Measurements from ENCODE around the gene TRIM22.
"Not testable (repeated sequence)": the region's sequence is repeated elsewhere in the genome, so short reads cannot be mapped to it uniquely, and the experiment has no call there.

TRIM22 gene, protein sequence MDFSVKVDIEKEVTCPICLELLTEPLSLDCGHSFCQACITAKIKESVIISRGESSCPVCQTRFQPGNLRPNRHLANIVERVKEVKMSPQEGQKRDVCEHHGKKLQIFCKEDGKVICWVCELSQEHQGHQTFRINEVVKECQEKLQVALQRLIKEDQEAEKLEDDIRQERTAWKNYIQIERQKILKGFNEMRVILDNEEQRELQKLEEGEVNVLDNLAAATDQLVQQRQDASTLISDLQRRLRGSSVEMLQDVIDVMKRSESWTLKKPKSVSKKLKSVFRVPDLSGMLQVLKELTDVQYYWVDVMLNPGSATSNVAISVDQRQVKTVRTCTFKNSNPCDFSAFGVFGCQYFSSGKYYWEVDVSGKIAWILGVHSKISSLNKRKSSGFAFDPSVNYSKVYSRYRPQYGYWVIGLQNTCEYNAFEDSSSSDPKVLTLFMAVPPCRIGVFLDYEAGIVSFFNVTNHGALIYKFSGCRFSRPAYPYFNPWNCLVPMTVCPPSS

DNA sequence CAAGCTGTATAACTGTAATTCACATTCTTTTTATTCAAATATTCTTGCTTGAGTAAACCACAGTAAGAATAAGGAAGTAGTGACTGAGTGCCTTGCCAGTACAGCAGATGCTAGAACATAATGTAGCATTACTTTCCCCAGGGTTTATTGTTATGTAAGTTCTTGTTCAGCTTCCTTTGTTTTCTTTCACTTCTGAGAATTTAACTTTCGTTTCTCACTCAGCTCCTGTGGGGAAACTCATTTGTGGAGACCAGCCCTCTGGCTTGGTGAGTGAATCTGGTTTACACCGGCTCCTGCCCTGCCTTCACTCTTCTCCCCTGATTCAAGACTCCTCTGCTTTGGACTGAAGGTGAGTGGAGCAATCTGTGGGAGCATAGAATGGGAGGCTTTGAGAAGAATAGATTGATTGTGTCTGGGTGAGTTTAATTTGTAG is at the start of gene TRIM22:
TSS of gene TRIM22 (plus strand) at position 240 of the 433 bp plus-strand sequence. CDS start 6,443 bp downstream, outside the sequence.
- DNase-seq (ENCODE audit: low spot score) = peak; percentile 61

DNA sequence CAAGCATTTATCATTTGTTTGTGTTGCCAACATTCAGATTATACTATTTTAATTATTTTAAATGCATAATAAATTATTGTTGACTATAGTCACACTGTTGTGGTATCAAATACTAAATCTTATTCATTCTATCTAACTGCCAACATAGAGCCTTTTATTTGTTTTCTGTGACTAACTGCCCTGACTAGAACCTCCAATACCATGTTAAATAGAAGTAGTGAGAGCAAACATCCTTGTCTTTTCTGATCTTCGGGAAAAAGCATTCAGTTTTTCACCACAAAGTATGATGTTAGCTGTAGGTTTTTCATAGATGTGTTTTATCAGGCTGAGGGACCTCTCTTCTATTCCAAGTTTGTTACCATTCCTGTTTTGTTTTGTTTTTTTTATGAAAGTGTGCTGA is 49.6 kb upstream of the TRIM22 start:
- DNase-seq (ENCODE audit: low spot score) = no peak

DNA sequence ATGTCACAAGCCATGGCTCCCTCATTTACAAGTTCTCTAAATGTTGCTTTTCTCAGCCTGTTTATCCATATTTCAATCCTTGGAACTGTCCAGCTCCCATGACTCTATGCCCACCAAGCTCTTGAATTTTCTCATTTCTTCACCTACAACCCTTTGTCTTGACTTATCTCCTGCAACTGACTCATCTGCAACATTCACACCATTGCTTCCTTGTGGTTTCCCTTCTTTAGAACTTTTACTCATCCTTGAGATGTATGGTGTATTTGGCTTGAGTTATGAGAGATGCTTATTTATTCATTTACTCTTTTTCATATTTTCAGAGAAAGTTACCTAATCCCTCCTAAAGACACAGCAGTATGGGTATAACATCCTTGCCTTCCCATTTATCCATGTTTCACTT is 46.0 kb upstream of the TRIM22 start:
- no peak for DNase-seq (ENCODE audit: low spot score)

DNA sequence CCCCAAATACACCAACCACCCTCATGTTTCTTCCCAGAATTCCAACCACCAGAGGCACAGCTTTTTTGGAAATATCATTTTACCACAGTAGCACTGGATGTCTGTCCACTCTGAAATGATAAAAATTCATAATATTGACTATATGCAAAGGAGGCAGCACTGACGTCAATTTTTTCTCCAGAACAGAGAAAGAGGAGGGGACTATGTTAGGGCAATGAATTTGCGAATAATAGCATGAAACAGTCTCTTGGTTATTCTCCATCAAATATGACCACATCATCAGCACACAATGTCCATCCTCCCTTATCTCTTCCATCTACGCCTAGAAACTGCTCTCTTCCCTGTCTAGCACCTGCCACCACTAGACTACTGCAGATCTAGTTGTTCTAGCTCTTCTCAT is 43.5 kb upstream of the TRIM22 start:
- DNase-seq (ENCODE audit: low spot score) = no peak

DNA sequence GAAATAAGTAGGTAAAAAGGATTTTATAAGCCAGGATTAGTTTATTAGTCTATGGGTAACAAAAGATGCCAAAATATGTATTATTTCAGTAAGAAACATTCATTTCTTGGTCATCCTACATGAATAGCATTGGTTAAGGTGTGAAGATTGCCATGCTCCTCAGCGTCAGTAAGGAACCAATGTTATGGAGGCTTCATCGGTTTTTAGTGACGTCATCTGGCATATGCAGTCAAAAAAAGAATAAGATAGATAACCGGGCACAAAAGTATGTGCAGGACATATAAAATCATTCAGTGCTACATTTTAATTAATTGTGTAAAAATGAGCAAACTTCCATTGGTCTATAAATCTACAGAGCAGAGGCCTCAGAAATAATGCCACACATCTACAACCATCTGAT is 34.1 kb upstream of the TRIM22 start:
- DNase-seq (ENCODE audit: low spot score) = no peak

DNA sequence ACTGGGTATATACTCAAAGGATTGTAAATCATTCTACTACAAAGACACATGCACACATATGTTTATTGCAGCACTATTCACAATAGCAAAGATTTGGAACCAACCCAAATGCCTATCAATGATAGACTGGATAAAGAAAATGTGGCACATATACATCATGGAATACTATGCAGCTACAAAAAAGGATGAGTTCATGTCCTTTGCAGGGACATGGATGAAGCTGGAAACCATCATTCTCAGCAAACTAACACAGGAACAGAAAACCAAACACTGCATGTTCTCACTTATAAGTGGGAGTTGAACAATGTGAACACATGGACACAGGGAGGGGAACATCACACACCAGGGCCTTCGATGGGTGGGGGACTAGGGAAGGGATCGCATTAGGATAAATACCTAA is 32.6 kb upstream of the TRIM22 start:
- DNase-seq (ENCODE audit: low spot score) = not testable (repeated sequence)

DNA sequence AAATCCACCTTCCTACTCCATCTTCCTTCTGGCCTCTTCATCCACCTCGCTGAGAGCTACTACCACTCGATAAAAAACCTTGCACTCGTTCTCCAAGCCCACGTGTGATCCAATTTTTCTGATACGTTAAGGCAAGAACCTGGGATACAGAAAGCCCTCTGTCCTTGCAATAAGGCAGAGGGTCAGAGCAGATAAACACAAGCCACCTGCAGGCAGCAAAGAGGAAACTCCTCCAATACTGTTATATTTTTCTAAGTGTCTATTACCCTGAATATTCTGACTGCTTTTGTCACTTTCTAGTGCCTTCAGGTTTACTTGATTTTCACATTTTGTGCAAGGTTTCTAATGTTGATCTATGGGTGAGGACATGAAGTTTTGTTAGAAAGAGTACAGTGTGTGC is 31.3 kb upstream of the TRIM22 start:
- no peak for DNase-seq (ENCODE audit: low spot score)

DNA sequence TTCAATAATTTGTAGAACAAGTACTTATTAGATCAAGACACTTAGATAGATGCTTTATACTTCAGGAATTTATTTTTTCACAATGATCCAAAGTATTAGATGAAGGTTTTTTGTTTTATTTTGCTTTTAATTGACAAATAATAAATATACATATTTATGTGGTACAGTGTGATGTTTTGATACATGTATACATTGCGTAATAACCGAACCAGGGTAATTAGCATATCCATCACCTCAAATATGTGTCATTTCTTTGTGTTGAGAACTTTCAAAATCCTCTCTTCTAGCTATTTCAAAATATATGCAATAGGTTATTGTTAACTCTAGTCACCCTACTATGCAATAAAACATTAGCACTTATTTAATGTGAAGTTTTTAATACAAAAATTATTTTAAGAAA is 26.1 kb upstream of the TRIM22 start:
- no peak for DNase-seq (ENCODE audit: low spot score)

DNA sequence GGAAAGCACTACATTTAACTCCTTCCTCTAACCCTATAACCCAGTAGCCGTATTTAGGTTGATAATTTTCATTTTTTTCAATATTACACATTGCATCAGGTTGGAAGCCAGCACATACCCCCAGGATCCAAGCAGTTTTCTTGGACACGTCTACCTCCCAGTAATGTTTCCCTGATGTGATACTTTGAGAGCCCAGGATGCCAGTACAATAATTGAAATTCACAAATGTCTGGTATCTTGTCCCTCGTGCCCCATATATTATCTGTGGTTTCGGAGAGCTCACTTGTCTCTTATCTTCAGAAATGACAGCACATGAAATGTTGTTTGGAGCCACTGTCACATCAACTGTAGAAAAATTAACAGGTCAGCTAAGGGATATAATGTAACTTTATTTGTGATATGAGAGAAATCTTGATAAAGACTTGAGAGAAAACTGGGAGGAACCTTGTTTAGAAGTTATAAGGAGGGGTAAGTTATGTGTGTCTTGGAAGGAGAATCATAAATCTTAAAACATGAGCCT is 24.5 kb upstream of the TRIM22 start:
- DNase-seq (ENCODE audit: low spot score) = no peak

DNA sequence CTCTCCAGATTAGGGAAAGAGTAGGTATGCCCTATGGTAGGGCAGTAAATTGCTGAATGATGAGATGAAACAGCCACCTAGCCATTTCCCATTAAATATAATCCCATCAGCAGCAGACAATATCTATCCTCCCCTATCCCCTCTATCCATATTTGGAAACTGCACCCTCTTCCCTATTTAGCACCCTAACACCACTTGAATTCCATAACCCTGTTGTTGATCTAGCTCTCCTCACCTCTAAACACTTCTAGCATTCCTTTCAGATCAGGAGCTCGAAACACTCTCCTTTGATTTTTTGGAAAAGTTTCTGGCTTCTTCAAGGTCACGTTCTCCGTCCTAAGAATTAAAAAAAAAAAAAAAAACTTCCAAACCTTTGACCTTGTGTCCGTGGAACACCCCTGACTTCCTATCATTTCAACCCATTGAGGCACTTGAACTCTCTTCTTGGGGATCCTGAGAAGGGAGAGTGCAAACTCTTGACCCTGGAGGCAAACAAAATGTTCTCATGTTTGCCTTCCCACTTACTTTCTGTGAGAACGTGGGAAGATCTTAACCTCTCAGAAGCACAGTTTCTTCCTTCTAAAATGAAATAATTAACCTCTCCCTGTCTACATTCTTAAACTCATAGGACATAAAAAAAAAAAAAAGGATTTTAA is 23.7 kb upstream of the TRIM22 start:
- DNase-seq (ENCODE audit: low spot score) = no peak

DNA sequence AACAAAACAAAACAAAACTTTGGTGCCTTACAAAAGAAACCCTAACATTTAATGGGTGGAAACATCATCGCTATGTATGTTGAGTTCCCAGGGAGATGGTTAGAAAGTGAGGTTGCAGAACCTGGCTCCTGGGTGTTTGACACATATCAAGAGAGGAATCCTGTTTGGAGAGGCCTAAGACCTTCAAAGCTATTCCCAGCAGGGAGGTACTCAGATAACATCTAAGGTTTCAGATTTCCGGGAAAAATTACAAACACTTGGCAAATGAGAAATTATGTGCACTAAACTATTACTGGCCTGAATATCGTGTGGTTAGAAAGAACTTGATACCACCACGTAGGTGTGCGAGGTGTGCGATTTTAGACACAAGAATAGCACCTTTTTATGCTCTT is 23.2 kb upstream of the TRIM22 start:
- DNase-seq (ENCODE audit: low spot score) = no peak

DNA sequence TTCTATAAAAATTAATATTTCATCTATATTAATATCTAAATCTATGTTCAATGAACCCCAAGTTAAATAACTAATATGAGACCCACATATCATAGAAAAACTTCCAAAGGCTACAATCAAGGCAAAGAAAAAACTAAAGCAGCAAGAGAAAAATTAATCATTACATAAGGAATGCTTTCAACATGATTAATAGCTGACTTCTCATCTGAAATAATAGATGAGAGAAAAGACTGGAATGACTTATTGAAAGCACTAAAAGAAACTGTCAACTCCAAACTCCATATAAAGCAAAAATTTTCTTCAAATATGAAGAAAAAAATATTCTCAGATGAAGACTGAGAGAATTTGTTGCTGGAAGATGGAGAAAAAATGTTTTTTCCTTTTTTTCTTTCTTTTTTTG is 17.8 kb upstream of the TRIM22 start:
- DNase-seq (ENCODE audit: low spot score) = no peak

DNA sequence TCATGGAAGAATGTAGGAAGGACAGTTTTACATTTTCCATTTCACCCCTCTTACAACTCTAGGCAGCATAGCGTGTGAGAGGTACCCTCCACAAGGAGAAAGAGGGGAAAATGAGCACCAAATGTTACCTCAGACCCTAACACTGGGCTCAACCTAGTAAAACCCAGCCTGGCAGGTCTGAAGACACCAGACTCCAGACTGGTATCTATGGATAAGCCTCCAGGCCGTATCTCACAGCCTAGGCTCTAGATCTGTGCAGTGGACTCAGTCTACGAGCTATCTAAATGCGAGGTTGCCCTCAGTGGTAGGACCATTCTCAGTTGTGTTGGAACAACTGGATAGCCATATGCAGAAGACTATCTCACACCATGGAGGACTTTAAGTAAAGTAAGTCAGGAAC is 15.2 kb upstream of the TRIM22 start:
- no peak for DNase-seq (ENCODE audit: low spot score)

DNA sequence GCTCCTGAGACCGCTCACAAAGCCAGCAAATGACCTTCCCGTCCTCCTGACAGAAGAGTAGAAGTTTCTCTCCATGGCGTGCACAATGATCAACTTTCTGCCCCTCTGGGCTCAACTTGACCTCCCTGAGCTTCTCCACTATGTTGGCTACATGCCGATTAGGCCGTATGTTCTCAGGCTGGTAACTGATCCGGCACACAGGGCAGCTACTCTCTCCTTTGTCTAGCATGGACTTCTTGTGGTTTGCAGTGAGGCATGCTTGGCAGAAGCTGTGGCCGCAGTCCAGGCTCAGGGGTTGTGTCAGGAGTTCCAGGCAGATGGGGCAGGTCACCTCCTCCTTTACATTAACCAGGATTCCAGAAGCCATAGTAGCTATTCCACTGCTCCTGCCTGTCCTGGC is 9.8 kb upstream of the TRIM22 start:
- no peak for DNase-seq (ENCODE audit: low spot score)

DNA sequence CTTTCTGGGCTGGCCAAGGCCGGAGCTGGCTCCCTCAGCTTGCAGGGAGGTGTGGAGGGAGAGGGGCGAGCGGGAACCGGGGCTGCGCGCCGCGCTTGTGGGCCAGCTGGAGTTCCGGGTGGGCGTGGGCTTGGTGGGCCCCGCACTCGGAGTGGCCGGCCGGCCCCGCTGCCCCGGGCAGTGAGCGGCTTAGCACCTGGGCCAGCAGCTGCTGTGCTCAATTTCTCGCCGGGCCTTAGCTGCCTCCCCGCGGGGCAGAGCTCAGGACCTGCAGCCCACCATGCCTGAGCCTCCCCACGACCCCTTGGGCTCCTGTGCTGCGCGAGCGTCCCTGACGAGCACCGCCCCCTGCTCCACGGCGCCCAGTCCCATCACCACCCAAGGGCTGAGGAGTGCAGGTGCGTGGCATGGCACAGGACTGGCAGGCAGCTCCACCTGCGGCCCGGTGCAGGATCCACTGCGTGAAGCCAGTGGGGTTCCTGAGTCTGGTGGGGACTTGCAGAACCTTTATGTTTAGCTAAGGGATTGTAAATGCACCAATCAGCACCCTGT is 6.6 kb upstream of the TRIM22 start:
- not testable (repeated sequence) for DNase-seq (ENCODE audit: low spot score)

DNA sequence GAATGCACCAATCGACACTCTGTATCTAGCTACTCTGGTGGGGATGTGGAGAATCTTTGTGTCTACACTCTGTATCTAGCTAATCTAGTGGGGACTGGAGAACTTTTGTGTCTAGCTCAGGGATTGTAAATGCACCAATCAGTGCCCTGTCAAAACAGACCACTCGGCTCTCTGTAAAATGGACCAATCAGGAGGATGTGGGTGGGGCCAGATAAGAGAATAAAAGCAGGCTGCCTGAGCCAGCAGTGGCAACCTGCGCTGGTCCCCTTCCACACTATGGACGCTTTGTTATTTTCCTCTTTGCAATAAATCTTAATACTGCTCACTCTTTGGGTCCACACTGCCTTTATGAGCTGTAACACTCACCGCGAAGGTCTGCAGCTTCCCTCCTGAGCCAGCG is 6.0 kb upstream of the TRIM22 start:
- not testable (repeated sequence) for DNase-seq (ENCODE audit: low spot score)

DNA sequence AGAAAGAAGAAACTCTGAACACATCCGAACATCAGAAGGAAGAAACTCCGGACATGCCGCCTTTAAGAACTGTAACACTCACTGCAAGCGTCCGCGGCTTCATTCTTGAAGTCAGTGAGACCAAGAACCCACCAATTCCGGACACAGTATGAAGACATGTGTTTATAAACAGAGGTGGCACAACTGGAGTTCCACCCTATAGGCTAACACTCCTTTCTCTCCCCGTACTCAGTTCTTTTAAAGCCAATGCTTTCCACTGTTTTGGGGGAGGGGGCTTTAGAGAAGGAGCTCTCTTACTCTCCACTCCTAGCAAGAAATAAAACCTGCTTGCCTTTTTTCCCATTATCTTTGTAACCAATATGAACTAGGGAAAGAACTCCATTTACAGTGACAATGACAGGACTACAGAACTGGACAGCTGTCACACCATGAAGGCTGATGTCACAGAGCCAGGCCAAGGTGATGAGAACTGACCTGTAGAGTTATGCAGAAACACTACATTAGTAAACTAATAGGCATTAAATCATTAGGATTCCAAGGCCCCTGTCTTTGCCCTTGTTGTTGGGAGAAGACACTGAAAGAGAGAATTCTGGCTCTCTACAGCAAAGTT is 5.4 kb upstream of the TRIM22 start:
- DNase-seq (ENCODE audit: low spot score) = no peak

DNA sequence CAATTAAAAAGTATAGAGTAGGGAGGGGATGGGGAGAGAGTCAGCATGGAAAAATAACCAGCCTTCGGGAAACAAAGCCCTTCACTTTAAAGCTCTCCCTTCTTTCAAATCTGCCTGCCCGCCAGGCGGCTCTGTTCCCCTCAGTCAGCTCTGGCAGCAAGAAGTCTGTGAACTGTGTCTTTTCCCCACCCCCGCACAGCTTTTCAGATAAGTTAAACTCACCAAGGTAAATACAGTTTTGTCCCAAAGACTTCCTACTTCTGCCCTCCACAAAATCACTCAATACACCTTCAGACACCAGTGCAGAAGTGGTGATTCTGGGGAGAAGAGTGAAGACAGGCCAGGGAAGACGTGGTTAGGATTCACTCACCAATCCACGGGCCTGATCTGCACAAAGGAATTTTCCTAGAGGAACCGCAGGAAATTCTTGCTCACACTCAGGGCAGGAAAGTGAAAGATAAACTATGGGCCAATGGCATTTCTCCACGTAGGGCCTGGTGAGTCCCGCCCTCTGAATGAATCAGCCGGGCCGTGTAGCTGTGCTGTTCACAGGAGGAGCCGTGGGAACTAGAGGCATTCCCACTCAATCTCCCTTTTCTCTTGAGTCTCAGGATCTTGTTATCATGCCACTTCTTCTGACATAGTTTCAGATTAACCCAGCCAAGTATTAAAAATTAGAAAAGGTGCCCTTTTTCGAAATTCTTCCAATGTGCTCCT is 4.8 kb upstream of the TRIM22 start, which contains the start of gene TRIM5:
TSS of gene TRIM5 (minus strand) at position 429 of the 717 bp plus-strand sequence. CDS start 4,897 bp downstream, outside the sequence.
- DNase-seq (ENCODE audit: low spot score) = peak; percentile 70

DNA sequence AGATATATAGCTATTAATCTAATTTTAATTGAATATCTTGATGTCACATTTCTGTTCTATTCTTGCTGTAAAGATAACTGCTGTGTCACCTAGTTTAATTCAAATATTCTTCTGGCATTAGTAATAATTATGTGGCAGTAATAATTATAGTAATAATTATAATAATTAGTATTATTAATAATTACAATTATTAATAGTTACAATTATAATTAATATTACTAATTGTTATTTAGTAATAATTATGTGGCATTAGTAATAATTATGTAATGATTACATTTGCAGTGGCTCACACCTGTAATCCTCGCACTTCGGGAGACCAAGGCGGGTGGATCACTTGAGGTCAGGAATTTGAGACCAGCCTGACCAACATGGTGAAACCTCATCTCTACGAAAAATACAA is 3.2 kb upstream of the TRIM22 start:
- no peak for DNase-seq (ENCODE audit: low spot score)

DNA sequence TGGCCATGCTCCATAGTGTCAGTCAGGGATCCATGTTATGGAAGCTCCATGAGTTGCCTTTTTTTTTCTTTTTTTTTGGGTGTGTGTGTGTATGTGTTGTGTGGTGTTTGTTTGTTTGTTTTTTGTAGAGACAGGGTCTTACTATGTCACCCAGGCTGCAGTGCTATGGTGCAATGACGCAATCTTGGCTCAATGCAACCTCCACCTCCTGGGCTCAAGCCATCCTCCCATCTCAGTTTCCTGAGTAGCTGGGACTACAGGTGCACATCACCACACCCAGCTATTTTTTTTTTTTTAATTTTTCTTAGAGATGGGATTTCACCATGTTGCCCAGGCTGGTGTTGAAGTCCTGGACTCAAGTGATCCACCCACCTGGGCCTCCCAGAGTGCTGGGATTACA is 1.1 kb upstream of the TRIM22 start:
- no peak for DNase-seq (ENCODE audit: low spot score)

DNA sequence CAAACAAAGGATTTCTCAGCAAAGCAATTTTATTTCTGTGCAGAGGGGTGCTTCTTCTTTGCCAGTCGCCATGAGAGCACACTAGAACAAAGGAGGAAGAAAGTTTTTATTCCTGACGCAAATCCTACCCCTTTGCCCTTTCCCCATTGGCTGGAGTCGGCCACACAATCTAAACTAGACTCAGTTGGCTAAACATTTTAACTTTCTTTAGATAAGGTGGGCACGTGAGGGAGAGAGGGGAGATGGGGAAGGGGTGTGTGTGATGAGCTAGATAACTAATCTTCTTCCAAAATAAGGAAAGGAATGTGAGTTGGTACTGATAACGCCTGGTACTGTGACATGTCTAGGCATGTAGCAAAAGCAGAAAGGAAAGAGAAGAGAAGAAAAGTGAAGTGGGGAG is 626 bp downstream of the TRIM22 start:
- DNase-seq (ENCODE audit: low spot score) = peak; percentile 20

DNA sequence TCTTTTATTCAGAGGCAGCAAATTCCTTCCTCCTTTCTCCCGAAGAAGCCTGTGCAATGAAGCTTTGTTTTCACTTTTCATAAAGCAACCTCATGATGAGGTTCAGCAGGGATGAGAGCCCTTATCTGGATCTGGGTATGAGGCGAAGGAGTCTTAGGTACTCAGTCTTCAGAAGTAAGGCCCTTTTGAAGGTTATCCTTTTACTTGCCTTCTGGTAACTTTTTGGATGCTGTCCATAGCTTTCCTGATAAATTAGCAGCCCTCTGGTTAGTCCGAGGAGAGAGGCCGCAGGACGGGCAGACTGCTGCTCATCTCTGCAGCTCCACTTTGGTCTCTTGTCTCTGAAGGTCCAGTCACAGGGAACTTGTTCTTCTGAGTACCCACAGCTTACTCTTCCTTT is 1.1 kb downstream of the TRIM22 start:
- no peak for DNase-seq (ENCODE audit: low spot score)

All from globus pallidus (tissue), 1 donor.